K562 (cell line): ENCODE measurements around the gene TNC. TPM values are rescaled to one million over a fixed set of nuclear protein-coding genes. Genes with fewer than 3 reads are reported as not detected.

Source experiments
- ATAC-seq: fragments of 200-7000 bp; cut with Tn5 transposase; 3 replicates; pipeline ENCODE4 v1.9.1; 2020; ENCODE audit warnings: moderate library complexity
- BruUV-seq: library from RNA; stranded (reverse); fragments of 400-500 nt; replicated peaks from 2 replicates; lab custom pipeline; 2021; lab: Mats Ljungman, UMichigan
- CTCF ChIA-PET: fragments of 300-600 bp; formaldehyde crosslinking; extraction: SDS; loops from one replicate; lab custom pipeline; 2021; ENCODE audit warnings: low intra/inter-chr PET ratio; lab: Yijun Ruan, JAX
- POLR2A ChIA-PET: fragments of 300-600, 350-650 bp; sonication (Branson Sonifier 250); formaldehyde crosslinking; extraction: SDS; loops from one replicate; lab custom pipeline; 2021; ENCODE audit warnings: antibody characterized with exemption, inconsistent platforms; lab: Yijun Ruan, JAX
- DNase-seq, 4 experiments: peaks; one replicate each; pipeline versions ENCODE4 v3.0.0 to v3.0.0-alpha.2; 2011 to 2018; ENCODE audit warnings: low spot score in 3 of 4, mixed read lengths in 3 of 4; ENCODE audit errors: extremely low read depth in 1 of 4
- FAIRE-seq: peaks from 2 replicates; lab custom pipeline; 2011; peaks lifted over from hg19 to GRCh38; lab: Jason Lieb, UNC
- H2AFZ ChIP-seq: 2 replicates; pipeline ENCODE4 v1.6.0; 2011; ENCODE audit warnings: low read depth, low read length, control low read depth, inconsistent platforms
- H3K27ac ChIP-seq: fragments of 200-600 bp; 3 replicates; pipeline ENCODE4 v1.8.0; 2011; ENCODE audit warnings: low read depth, mild to moderate bottlenecking, control low read depth, inconsistent platforms, low read length, moderate library complexity, mixed read lengths; ENCODE audit errors: extremely low read depth
- H3K27me3 ChIP-seq, 2 experiments: fragments of 300-600 bp in 1 of 2; 2 replicates in 1 of 2; 3 replicates in 1 of 2; pipeline versions ENCODE4 v1.6.0 to v1.8.0; 2011; ENCODE audit warnings: inconsistent platforms in 2 of 2, low read length in 2 of 2, mild to moderate bottlenecking in 1 of 2, mixed read lengths in 1 of 2, moderate library complexity in 1 of 2; ENCODE audit not compliant: control insufficient read depth in 2 of 2, insufficient read depth in 2 of 2
- H3K36me3 ChIP-seq: fragments of 300-600 bp; 3 replicates; pipeline ENCODE4 v1.8.0; 2011; ENCODE audit warnings: mild to moderate bottlenecking, low read length, inconsistent platforms; ENCODE audit not compliant: control insufficient read depth, insufficient read depth
- H3K4me1 ChIP-seq, 2 experiments: fragments of 200-600 bp in 1 of 2; replicated peaks in 1 of 2; 2 replicates in 1 of 2; 3 replicates in 1 of 2; pipeline versions ENCODE4 v1.5.1 to v1.8.0; 2011; ENCODE audit warnings: inconsistent platforms in 2 of 2, low read length in 2 of 2, mild to moderate bottlenecking in 1 of 2, mixed read lengths in 1 of 2, moderate library complexity in 1 of 2; ENCODE audit not compliant: control insufficient read depth in 2 of 2, insufficient read depth in 2 of 2
- H3K4me2 ChIP-seq: 2 replicates; pipeline ENCODE4 v1.6.1; 2011; ENCODE audit warnings: low read length, control low read depth, inconsistent platforms, mixed read lengths; ENCODE audit not compliant: insufficient read depth
- H3K4me3 ChIP-seq: fragments of 200-600 bp; sonication (generic), shearing (Covaris generic); 2 replicates; pipeline ENCODE4 v1.5.1; 2016; ENCODE audit warnings: control low read depth, inconsistent platforms
- H3K79me2 ChIP-seq: fragments of 200-600 bp; 3 replicates; pipeline ENCODE4 v1.8.0; 2011; ENCODE audit warnings: low read length, inconsistent platforms; ENCODE audit not compliant: control insufficient read depth, insufficient read depth
- H3K9ac ChIP-seq, 2 experiments: 2 replicates each; pipeline versions ENCODE4 v1.6.0 to v1.6.1; 2011; ENCODE audit warnings: low read depth in 2 of 2, low read length in 2 of 2, control low read depth in 1 of 2, inconsistent platforms in 1 of 2, mild to moderate bottlenecking in 1 of 2, mixed read lengths in 1 of 2; ENCODE audit not compliant: insufficient read depth in 1 of 2
- H3K9me1 ChIP-seq: one replicate; pipeline ENCODE4 v1.6.0; 2011; ENCODE audit warnings: inconsistent platforms, mild to moderate bottlenecking, low read length, moderate library complexity; ENCODE audit not compliant: control insufficient read depth, insufficient read depth
- H3K9me3 ChIP-seq: replicated peaks from 2 replicates; pipeline ENCODE4 v1.5.1; 2011; ENCODE audit warnings: low read depth, low read length, inconsistent platforms; ENCODE audit not compliant: control insufficient read depth, insufficient read depth
- H4K20me1 ChIP-seq: replicated peaks from 2 replicates; pipeline ENCODE4 v1.6.1; 2011; ENCODE audit warnings: low read length, inconsistent platforms, mixed read lengths; ENCODE audit not compliant: control insufficient read depth, insufficient read depth
- EGR1 ChIP-seq: fragments of 450-650 bp; conservative IDR thresholded peaks from 2 replicates; pipeline ENCODE4 v1.6.1; 2017; ENCODE audit warnings: mild to moderate bottlenecking
- PHF8 ChIP-seq: fragments of 200-600 bp; sonication (generic); IDR thresholded peaks from 2 replicates; pipeline ENCODE4 v1.6.1; 2012; ENCODE audit warnings: mixed run types, mild to moderate bottlenecking, inconsistent platforms, low read length, moderate library complexity, borderline replicate concordance
- POU5F1 ChIP-seq: fragments of 150-350 bp; IDR thresholded peaks from 2 replicates; pipeline ENCODE4 v1.6.1; 2014; ENCODE audit warnings: borderline replicate concordance, low read length, low read depth, mild to moderate bottlenecking; ENCODE audit not compliant: partially characterized antibody
- RB1 ChIP-seq: fragments of 450-650 bp; IDR thresholded peaks from 2 replicates; pipeline ENCODE4 v1.6.1; 2017; ENCODE audit warnings: low read depth, mild to moderate bottlenecking
- RFX7 ChIP-seq: fragments of 250-450 bp; sonication (Bioruptor Pico); IDR thresholded peaks from 2 replicates; pipeline ENCODE4 v1.5.1; 2021; ENCODE audit warnings: mild to moderate bottlenecking
- THAP12 ChIP-seq: fragments of 250-450 bp; sonication (Bioruptor Pico); IDR thresholded peaks from 2 replicates; pipeline ENCODE4 v1.9.0; 2021; ENCODE audit warnings: mild to moderate bottlenecking, inconsistent platforms
- TRIM24 ChIP-seq, 2 experiments: fragments of 450-650 bp; IDR thresholded peaks; 2 replicates each; pipeline ENCODE4 v1.6.1; 2016
- TRIM28 ChIP-seq: fragments of 450-650 bp; IDR thresholded peaks from 2 replicates; pipeline ENCODE4 v1.6.1; 2017
- ZKSCAN8 ChIP-seq: fragments of 200-800 bp; sonication (Bioruptor generic); IDR thresholded peaks from 2 replicates; pipeline ENCODE4 v1.6.1; 2016; ENCODE audit warnings: missing genetic modification characterization, missing compliant biosample characterization
- ZNF3 ChIP-seq: fragments of 250-450 bp; sonication (Bioruptor Pico); IDR thresholded peaks from 2 replicates; pipeline ENCODE4 v1.5.0; 2021; ENCODE audit warnings: mild to moderate bottlenecking, moderate library complexity
- WGBS: fragments of 100-300 bp; shearing (Covaris generic); methylation state at CpG from one replicate; pipeline ENCODE4 v1.1.6; 2016; ENCODE audit warnings: low coverage, mixed read lengths; ENCODE audit not compliant: insufficient coverage; ENCODE audit errors: missing lambda C conversion rate; 5-methylcytosine and 5-hydroxymethylcytosine counted together
- in situ Hi-C: fragments of 300-500 bp; cut with MboI; formaldehyde crosslinking; loops from 4 replicates; pipeline ENCODE4 v1.15.0; 2018; ENCODE audit warnings: inconsistent platforms, mixed read lengths
- intact Hi-C: fragments of 100-400 bp; cut with micrococcal nuclease; formaldehyde crosslinking; loops from 2 replicates; pipeline ENCODE4 v1.14.2; 2022
- polyA plus RNA-seq, 8 experiments: library from polyadenylated mRNA; depleted of rRNA in 4 of 8; stranded (reverse) in 5 of 8; unstranded in 3 of 8; fragments of >200 nt; fragmentation: Nextera tagmentation in 2 of 8; fragmentation: Illumina TruSeq in 1 of 8; extraction: Ambion mirVana in 2 of 8; extraction: Trizol in 1 of 8; gene quantifications; 2 replicates each; pipeline versions ENCODE4 v1.2.1 to v1.2.3, GENCODE V29; 2011 to 2014; ENCODE audit warnings: inconsistent platforms in 1 of 8, missing spikeins in 1 of 8
- total RNA-seq, 7 experiments: library from RNA; depleted of rRNA in 6 of 7; stranded (reverse); fragments of >200 nt in 6 of 7; fragmentation: Illumina TruSeq in 2 of 7; extraction: Trizol in 2 of 7; gene quantifications; 2 replicates each; pipeline versions ENCODE4 v1.2.1 to v1.2.3, GENCODE V29; 2011 to 2021; ENCODE audit warnings: low replicate concordance in 1 of 7
- TF ChIP-seq, protein P1 (sequence below): fragments of 450-650 bp; formaldehyde crosslinking; IDR thresholded peaks from 2 replicates; pipeline ENCODE4 v1.4.0; 2020; ENCODE audit warnings: mild to moderate bottlenecking, moderate library complexity

TNC gene
- total and polyA plus RNA-seq, 9 of the 15 experiments (the other 6 are each of a cell fraction or from before 2014, with no cell fraction given): under 0.01 to 0.29 TPM; not detected in 7

GRCh38 chr9:115018547-115019435 lies 99.2 kb downstream of the TNC start (continued):
- TF ChIP-seq ZNF3 (CRISPR knock-in tag) (no peak), RFX7 (CRISPR knock-in tag) (no peak), TRIM24 (IDR thresholded peaks at IDR 0.05) (no peak)

DNA sequence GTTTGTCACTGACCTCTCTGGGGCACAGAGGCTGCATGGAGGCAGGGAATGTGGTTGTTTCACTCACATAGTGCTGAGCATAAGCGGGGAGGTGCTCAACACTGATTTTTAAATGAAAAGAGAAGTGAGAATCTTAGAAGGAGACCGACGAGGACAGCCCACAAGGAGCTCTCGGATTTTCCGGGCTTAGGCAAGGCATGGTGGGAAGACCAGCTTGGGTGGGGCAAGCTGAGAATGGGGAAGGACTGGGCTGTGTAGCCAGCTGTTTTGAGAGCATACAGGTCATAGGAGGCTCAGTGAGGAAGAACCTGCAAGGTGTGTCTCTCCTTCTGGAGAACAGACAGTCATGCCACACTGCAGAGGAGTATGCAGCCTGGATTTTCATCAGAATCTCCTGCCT lies 101.6 kb downstream of the TNC start:
- intact Hi-C loops: no loop called here
- in situ Hi-C loops: no loop called here
- FAIRE-seq: no peak

More for the DNA sequence above, 101.6 kb downstream of the TNC start:
- Histone ChIP-seq H2AFZ (no peak overlapping the region), H3K9me1 (no peaks in the 10 kb centered on the region), H3K4me1 (no peaks in the 10 kb centered on the region), H3K79me2 (no peaks in the 10 kb centered on the region), H3K36me3 (no peaks in the 10 kb centered on the region), H3K9me3 (no peaks in the 10 kb centered on the region), H3K27me3 (no peaks in the 10 kb centered on the region), H3K4me2 (no peak overlapping the region), H4K20me1 (no peaks in the 10 kb centered on the region), H3K9ac (no peak overlapping the region), H3K27ac (no peak overlapping the region), H3K4me3 (no peak overlapping the region)
- ATAC-seq (no peak), DNase-seq (no peak)
- ChIA-PET CTCF (no interaction called here), POLR2A (no interaction called here)
- TF ChIP-seq TRIM28 (no peak), RB1 (no peak), ZKSCAN8 (CRISPR knock-in tag) (no peak), POU5F1 (no peak), THAP12 (CRISPR knock-in tag) (no peak), EGR1 (no peak), PHF8 (no peak)
- TF ChIP-seq, protein P1, sequence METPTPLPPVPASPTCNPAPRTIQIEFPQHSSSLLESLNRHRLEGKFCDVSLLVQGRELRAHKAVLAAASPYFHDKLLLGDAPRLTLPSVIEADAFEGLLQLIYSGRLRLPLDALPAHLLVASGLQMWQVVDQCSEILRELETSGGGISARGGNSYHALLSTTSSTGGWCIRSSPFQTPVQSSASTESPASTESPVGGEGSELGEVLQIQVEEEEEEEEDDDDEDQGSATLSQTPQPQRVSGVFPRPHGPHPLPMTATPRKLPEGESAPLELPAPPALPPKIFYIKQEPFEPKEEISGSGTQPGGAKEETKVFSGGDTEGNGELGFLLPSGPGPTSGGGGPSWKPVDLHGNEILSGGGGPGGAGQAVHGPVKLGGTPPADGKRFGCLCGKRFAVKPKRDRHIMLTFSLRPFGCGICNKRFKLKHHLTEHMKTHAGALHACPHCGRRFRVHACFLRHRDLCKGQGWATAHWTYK (CRISPR knock-in tag): no peak
- 0% methylated on average over 5 of the region's 5 CpGs for WGBS
- BruUV-seq: no TSS peak
